Natural killer cell treated with Interleukin-12 subunit alpha and Interleukin-12 subunit beta and Interleukin-15 and Interleukin-18, amount 100 ng/mL, for 72 hours (primary cell): ENCODE results near the gene ENDOD1. TPM values are rescaled to one million over a fixed set of nuclear protein-coding genes. Genes with fewer than 3 reads are reported as not detected.
"Not testable (repeated sequence)": the region's sequence is repeated elsewhere in the genome, so short reads cannot be mapped to it uniquely, and the experiment has no call there.

Source experiments
- ATAC-seq, 2 donors: fragments of 150-1000 bp; cut with Tn5 transposase in 1 of 2; sonication (Bioruptor Pico), chemical (Tn5 transposase) in 1 of 2; 2 replicates each; pipeline ENCODE4 v1.10.0; 2021
- DNase-seq: peaks from one replicate; pipeline ENCODE4 v3.0.0; 2022; ENCODE audit warnings: low spot score
- H3K27ac Mint-ChIP-seq, 2 donors: 1 replicate in 1 of 2; 2 replicates in 1 of 2; pipeline ENCODE4 v1.8.0; 2022; ENCODE audit warnings: mixed read lengths in 2 of 2, mild to moderate bottlenecking in 1 of 2, moderate library complexity in 1 of 2
- H3K27me3 Mint-ChIP-seq, 2 donors: 1 replicate in 1 of 2; 2 replicates in 1 of 2; pipeline ENCODE4 v1.8.0; 2022; ENCODE audit warnings: mixed read lengths in 2 of 2
- H3K36me3 Mint-ChIP-seq: one replicate; pipeline ENCODE4 v1.8.0; 2022; ENCODE audit warnings: mixed read lengths
- H3K4me1 Mint-ChIP-seq, 2 donors: 1 replicate in 1 of 2; 2 replicates in 1 of 2; pipeline ENCODE4 v1.8.0; 2022; ENCODE audit warnings: low read depth in 2 of 2, mixed read lengths in 2 of 2, mild to moderate bottlenecking in 1 of 2
- H3K4me3 Mint-ChIP-seq: one replicate; pipeline ENCODE4 v1.8.0; 2022; ENCODE audit warnings: mixed read lengths
- H3K9me3 Mint-ChIP-seq: 2 replicates; pipeline ENCODE4 v1.8.0; 2022; ENCODE audit warnings: mixed read lengths
- total RNA-seq, 2 donors: library from RNA; stranded (reverse); gene quantifications; one replicate each; pipeline ENCODE4 v1.2.3, GENCODE V29; 2022

Gene ENDOD1
- total RNA-seq, 2 donors from 2014 or later: 8.4 to 9.3 TPM

- H3K36me3 Mint-ChIP-seq: no peaks in the 10 kb centered on the region
- H3K27me3 Mint-ChIP-seq: no peaks in the 10 kb centered on the region
- no peak overlapping the region for H3K4me3 Mint-ChIP-seq
- peaks cover 6 to 16% of the 10 kb centered on the region in 2 donors for H3K4me1 Mint-ChIP-seq
- no peaks in the 10 kb centered on the region for H3K9me3 Mint-ChIP-seq
- H3K27ac Mint-ChIP-seq: no peak overlapping the region
- ATAC-seq (no peak), DNase-seq (no peak)
These were observed 12.3 kb downstream of the ENDOD1 start for GRCh38 chr11:95101935-95102334.

GRCh38 chr11:95102733-95103132 is 13.1 kb downstream of the ENDOD1 start:
- Mint-ChIP-seq H3K27me3 (no peaks in the 10 kb centered on the region), H3K27ac (no peak overlapping the region), H3K4me1 (peaks cover 0 to 10% of the 10 kb centered on the region in 2 donors), H3K36me3 (no peaks in the 10 kb centered on the region), H3K4me3 (no peak overlapping the region), H3K9me3 (no peaks in the 10 kb centered on the region)
- no peak for ATAC-seq
- no peak for DNase-seq

DNA sequence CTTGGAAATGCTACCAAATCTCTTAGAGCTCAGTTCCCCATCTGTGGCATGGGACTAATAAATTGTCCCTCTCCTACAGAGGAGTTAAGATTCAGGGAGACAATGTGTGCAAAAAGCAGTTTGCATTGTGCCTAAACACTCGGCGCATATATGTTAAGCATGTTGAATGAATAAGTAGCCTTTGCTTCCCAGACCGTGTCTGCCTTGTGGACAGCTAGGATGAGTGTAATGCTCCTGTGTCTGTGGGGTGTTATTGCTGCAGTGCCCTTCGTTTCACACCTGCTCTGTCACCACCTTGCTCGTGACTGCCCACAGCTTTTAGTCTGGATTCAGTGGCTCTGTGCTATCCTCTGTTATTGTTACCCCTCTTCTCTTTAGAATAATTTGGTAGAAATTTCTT is 14.1 kb downstream of the ENDOD1 start:
- Mint-ChIP-seq H3K36me3 (no peaks in the 10 kb centered on the region), H3K27me3 (no peaks in the 10 kb centered on the region), H3K9me3 (no peaks in the 10 kb centered on the region), H3K4me1 (peaks cover 0 to 10% of the 10 kb centered on the region in 2 donors), H3K27ac (no peak overlapping the region), H3K4me3 (no peak overlapping the region)
- no peak for DNase-seq
- ATAC-seq: no peak

- Mint-ChIP-seq H3K4me1 (peaks cover 0 to 10% of the 10 kb centered on the region in 2 donors), H3K4me3 (no peak overlapping the region), H3K36me3 (no peaks in the 10 kb centered on the region), H3K9me3 (no peaks in the 10 kb centered on the region), H3K27ac (no peak overlapping the region), H3K27me3 (no peaks in the 10 kb centered on the region)
- DNase-seq: no peak
- ATAC-seq: no peak
These were observed 14.6 kb downstream of the ENDOD1 start for GRCh38 chr11:95104121-95104830.

DNA sequence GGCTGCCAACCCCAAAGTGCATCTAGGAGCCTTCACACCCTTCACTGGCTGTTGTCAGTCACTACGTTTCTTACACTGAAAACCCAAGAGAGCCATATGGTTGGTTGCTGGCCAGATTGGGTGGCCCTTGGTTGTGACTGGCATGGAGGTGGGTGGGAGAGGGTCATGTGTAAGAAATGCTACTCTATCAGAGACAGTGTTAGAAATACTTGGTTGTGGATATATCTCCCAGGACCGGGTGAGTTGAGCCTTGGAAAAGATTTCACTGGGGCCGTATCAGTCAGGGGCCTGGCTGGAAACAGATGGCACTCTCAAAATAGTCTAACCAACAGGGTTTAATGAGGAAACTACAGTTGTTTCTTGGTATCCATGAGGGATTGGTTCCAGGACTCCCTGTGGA is 15.2 kb downstream of the ENDOD1 start:
- H3K27ac Mint-ChIP-seq: no peak overlapping the region
- peaks cover 0 to 10% of the 10 kb centered on the region in 2 donors for H3K4me1 Mint-ChIP-seq
- DNase-seq: no peak
- no peaks in the 10 kb centered on the region for H3K27me3 Mint-ChIP-seq
- H3K36me3 Mint-ChIP-seq: no peaks in the 10 kb centered on the region
- no peak overlapping the region for H3K4me3 Mint-ChIP-seq
- H3K9me3 Mint-ChIP-seq: no peaks in the 10 kb centered on the region
- ATAC-seq: no peak

- H3K4me1 Mint-ChIP-seq: peaks cover 9 to 10% of the 10 kb centered on the region in 2 donors
- ATAC-seq (no peak), DNase-seq (no peak)
- H3K27ac Mint-ChIP-seq: no peak overlapping the region
- H3K36me3 Mint-ChIP-seq: no peaks in the 10 kb centered on the region
- no peaks in the 10 kb centered on the region for H3K9me3 Mint-ChIP-seq
- H3K27me3 Mint-ChIP-seq: no peaks in the 10 kb centered on the region
- H3K4me3 Mint-ChIP-seq: no peak overlapping the region
These were observed 18.5 kb downstream of the ENDOD1 start for GRCh38 chr11:95108159-95108611.

DNA sequence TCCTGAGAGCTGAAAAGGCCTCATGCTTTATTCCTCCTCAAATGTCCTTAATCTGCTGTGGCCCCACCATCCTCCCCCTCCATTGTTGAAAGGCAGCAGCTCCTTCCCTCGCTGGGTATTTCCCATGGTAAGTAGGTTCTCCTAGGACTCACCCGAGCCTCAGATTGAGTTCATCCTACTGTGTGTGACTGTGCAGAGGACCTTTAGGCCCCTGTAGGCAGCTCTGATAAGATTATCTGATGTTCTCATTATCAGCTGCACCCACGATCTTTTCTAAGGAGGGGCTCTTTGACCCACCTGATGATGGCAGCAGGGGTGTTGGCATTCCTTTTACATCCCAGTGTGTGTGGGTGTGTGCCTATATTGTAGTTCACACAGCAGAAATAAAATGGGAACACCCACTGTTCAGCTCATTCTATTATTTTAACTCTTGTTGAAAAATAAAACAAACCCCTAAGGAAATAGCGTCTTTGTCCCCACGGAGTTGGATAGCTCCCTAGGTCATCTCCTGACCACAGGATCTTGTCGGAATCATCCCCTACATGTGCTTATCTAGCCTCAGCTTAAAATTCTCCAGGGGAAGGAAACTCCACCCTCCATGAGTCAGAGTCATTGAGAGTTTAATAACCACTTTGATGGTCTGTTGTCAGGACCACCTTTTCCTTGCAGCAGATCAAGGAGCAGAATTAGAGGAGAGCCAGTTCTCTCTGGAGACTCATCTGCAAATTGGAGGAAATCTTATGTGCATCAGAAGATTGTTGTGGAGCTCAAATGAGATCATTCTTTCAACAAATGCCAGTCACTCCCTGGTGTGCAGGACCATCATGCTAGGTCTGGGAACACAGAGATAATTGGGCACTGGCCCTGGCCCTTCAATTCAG is 19.3 kb downstream of the ENDOD1 start:
- no peak for DNase-seq
- Mint-ChIP-seq H3K36me3 (no peaks in the 10 kb centered on the region), H3K4me3 (no peak overlapping the region), H3K9me3 (no peaks in the 10 kb centered on the region), H3K27me3 (no peaks in the 10 kb centered on the region), H3K4me1 (peaks cover 9 to 10% of the 10 kb centered on the region in 2 donors), H3K27ac (no peak overlapping the region)
- no peak for ATAC-seq

DNA sequence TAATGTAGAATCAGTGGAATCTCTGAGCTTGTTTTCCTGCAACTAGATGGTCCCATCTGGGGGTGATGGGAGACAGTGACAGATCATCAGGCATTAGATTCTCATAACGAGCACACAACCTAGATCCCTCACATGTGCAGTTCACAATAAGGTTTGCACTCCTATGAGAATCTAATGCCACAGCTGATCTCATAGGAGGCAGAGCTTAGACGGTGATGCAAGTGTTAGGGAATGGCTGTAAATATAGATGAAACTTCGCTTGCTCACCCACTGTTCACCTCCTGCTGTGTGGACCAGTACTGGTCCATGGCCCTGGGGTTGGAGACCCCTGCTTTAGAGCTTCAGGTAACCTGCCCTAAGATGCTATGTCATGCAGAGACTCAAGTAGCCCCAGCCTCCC is 21.8 kb downstream of the ENDOD1 start:
- H3K4me3 Mint-ChIP-seq, ATAC-seq, DNase-seq, H3K36me3 Mint-ChIP-seq, H3K27ac Mint-ChIP-seq, H3K9me3 Mint-ChIP-seq, H3K27me3 Mint-ChIP-seq: not testable (repeated sequence)
- peaks cover 9 to 10% of the 10 kb centered on the region in 2 donors for H3K4me1 Mint-ChIP-seq

DNA sequence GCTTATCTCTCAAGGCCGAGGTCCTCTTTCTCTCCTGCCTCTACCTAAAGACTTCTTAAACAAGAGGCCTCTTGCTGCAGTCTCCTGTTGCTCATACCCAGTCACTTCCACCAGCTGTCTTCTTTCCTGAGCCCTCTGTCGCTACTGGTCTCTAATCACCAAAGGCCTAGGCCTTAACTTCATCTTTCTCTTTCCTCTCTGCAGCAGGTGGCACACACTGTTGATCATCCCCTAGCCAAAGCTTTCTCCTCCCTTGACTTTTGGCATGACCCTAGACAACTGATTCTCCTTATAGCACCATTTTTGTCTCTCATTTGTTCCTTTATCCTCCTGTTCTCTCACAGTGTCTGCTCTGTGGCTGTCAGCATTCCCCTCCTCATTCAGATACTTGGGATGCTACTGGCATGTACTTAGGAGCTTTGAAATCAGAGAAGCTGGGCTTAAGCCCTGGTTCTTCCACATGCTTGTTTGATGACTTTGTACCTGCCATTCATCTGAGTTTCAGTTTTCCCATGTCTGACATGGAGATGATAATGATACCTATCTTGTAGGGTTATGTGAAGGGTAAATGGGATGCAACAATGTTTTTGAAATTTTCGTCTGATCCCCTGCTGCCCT is 22.4 kb downstream of the ENDOD1 start:
- H3K9me3 Mint-ChIP-seq: no peaks in the 10 kb centered on the region
- H3K4me3 Mint-ChIP-seq: no peak overlapping the region
- ATAC-seq: no peak
- H3K36me3 Mint-ChIP-seq: no peaks in the 10 kb centered on the region
- DNase-seq: no peak
- H3K4me1 Mint-ChIP-seq: peaks cover 9 to 10% of the 10 kb centered on the region in 2 donors
- H3K27me3 Mint-ChIP-seq: no peaks in the 10 kb centered on the region
- H3K27ac Mint-ChIP-seq: no peak overlapping the region

- H3K4me3 Mint-ChIP-seq: no peak overlapping the region
- DNase-seq: no peak
- H3K36me3 Mint-ChIP-seq: no peaks in the 10 kb centered on the region
- H3K9me3 Mint-ChIP-seq: no peaks in the 10 kb centered on the region
- ATAC-seq: no peak
- peaks cover 10 to 16% of the 10 kb centered on the region in 2 donors for H3K4me1 Mint-ChIP-seq
- H3K27me3 Mint-ChIP-seq: no peaks in the 10 kb centered on the region
- no peak overlapping the region for H3K27ac Mint-ChIP-seq
These were observed 26.0 kb downstream of the ENDOD1 start for GRCh38 chr11:95115597-95115996.

DNA sequence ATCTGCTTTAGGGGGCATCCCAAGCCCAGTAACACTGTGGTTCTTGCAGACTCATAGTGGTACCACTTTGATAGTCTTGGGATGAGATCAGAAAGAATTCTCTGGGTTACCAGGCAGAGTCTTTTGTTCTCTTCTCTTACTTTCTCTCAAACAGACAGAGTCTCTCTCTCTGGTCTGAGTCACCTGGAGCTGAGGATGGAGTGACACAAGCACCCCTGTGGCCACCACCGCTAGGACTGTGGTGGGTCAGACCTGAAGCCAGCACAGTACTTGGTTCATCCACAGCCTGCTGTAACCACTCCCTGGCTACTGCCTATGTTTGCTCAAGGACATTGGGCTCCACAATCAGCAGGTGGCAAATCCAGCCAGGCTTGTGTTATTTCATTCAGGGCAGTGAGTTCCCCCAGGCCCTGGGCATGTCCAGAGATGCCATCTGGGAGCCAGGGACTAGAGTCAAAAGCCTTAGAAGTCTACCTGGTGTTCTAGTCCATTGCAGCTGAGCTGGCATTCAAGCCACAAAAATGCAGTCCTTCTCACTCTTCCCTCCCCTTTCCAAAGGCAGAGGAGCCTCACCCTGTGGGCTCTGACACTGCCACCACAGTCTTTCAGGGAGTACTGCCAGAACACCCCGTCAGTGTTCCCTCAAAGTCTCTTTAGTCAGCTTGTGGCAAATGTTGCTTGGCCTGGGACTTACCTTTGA is 29.9 kb downstream of the ENDOD1 start:
- Mint-ChIP-seq H3K9me3 (no peaks in the 10 kb centered on the region), H3K27me3 (no peaks in the 10 kb centered on the region), H3K36me3 (no peaks in the 10 kb centered on the region), H3K4me3 (no peak overlapping the region), H3K27ac (no peak overlapping the region), H3K4me1 (peaks cover 0 to 12% of the 10 kb centered on the region in 2 donors)
- ATAC-seq (peak in 1 of 2 donors; percentile 77), DNase-seq (no peak)

DNA sequence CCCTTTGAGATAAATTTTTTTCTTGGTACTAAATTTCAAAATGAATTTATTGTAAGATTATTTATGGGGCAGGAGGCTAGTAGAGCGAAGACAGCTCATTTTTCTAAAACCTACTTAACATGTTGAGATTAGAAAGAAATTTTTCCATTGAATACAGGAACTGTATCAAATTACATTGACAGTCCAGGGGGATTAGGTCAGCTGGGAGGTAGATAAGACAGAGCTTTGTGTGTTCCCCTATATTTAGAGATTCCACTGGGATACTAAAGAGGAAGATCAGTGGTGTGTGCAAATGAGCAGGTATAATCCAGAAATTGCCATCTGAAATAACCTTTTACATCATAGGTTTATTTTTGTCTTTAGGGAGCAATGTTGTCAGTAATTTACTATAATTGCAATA is 32.1 kb downstream of the ENDOD1 start:
- no peaks in the 10 kb centered on the region for H3K9me3 Mint-ChIP-seq
- no peak overlapping the region for H3K27ac Mint-ChIP-seq
- H3K4me3 Mint-ChIP-seq: no peak overlapping the region
- no peaks in the 10 kb centered on the region for H3K27me3 Mint-ChIP-seq
- no peaks in the 10 kb centered on the region for H3K36me3 Mint-ChIP-seq
- DNase-seq: no peak
- ATAC-seq: no peak
- peaks cover 0 to 17% of the 10 kb centered on the region in 2 donors for H3K4me1 Mint-ChIP-seq

GRCh38 chr11:95123556-95123955 is 33.9 kb downstream of the ENDOD1 start:
- H3K9me3 Mint-ChIP-seq: no peaks in the 10 kb centered on the region
- ATAC-seq (no peak), DNase-seq (no peak)
- no peaks in the 10 kb centered on the region for H3K36me3 Mint-ChIP-seq
- H3K4me3 Mint-ChIP-seq: no peak overlapping the region
- H3K27ac Mint-ChIP-seq: no peak overlapping the region
- H3K27me3 Mint-ChIP-seq: no peaks in the 10 kb centered on the region
- peaks cover 0 to 12% of the 10 kb centered on the region in 2 donors for H3K4me1 Mint-ChIP-seq
